Activated CD4-positive, alpha-beta T cell treated with anti-CD3 and anti-CD28 coated beads, Interleukin-2, amount 50 U/mL, for 48 hours (primary cell): ENCODE data around the gene DOCK7.

Experiments used
- DNase-seq, 2 experiments: peaks; one replicate each; pipeline ENCODE4 v3.0.0-alpha.2; 2020

DOCK7 gene

GRCh38 chr1:62439652-62440371, 248.4 kb downstream of the DOCK7 start:
- DNase-seq, result no peak

GRCh38 chr1:62438163-62438562, 250.0 kb downstream of the DOCK7 start:
- no peak for DNase-seq

GRCh38 chr1:62437273-62437940, 250.8 kb downstream of the DOCK7 start:
- DNase-seq, result no peak

GRCh38 chr1:62436466-62437272, 251.5 kb downstream of the DOCK7 start, which contains the start of gene USP1:
Gene USP1, plus strand, starts transcription at chr1:62437049. Its CDS starts 2,819 bp downstream, at chr1:62439868.
- peak; percentile 97 to 98 for DNase-seq

GRCh38 chr1:62436039-62436465, 252.1 kb downstream of the DOCK7 start:
- peak in 1 of 2 experiments; percentile 92 for DNase-seq

GRCh38 chr1:62435231-62436038, 252.8 kb downstream of the DOCK7 start:
- DNase-seq, result no peak

GRCh38 chr1:62434618-62435001, 253.6 kb downstream of the DOCK7 start:
- no peak for DNase-seq

- no peak for DNase-seq
Measured at GRCh38 chr1:62433861-62434617, 254.1 kb downstream of the DOCK7 start.

GRCh38 chr1:62429581-62429980, 258.6 kb downstream of the DOCK7 start:
- DNase-seq, result no peak

GRCh38 chr1:62428351-62428750, 259.8 kb downstream of the DOCK7 start:
- no peak for DNase-seq

GRCh38 chr1:62426794-62427193, 261.4 kb downstream of the DOCK7 start:
- no peak for DNase-seq

GRCh38 chr1:62426237-62426636, 261.9 kb downstream of the DOCK7 start:
- DNase-seq, result no peak

GRCh38 chr1:62425041-62425440, 263.1 kb downstream of the DOCK7 start:
- no peak for DNase-seq

- DNase-seq, result no peak
Measured at GRCh38 chr1:62424411-62424810, 263.8 kb downstream of the DOCK7 start.

GRCh38 chr1:62423580-62424242, 264.5 kb downstream of the DOCK7 start:
- no peak for DNase-seq

- DNase-seq, result no peak
Measured at GRCh38 chr1:62420214-62420613, 268.0 kb downstream of the DOCK7 start.

- DNase-seq, result no peak
Measured at GRCh38 chr1:62417351-62417999, 270.7 kb downstream of the DOCK7 start.

GRCh38 chr1:62415687-62416086, 272.5 kb downstream of the DOCK7 start:
- no peak for DNase-seq

- DNase-seq, result no peak
Measured at GRCh38 chr1:62407398-62408009, 280.7 kb downstream of the DOCK7 start.

- no peak for DNase-seq
Measured at GRCh38 chr1:62406576-62406975, 281.6 kb downstream of the DOCK7 start.
